ENCODE results near the gene MIAT.

- no peak for TF ChIP-seq CTCF (conservative IDR thresholded peaks at IDR 0.05)
- TF ChIP-seq EZH2 (IDR thresholded peaks at IDR 0.05; ENCODE audit: low read depth): no peak
Observed at GRCh38 chr22:26615149-26615548, 42.2 kb upstream of the MIAT start.
